Nephron progenitor cell (in vitro differentiated cells): ENCODE results near the gene RPAP3.

Experiments
- DNase-seq: peaks from one replicate; pipeline ENCODE4 v3.0.0; 2021
- H3K27ac Mint-ChIP-seq: 2 replicates; pipeline ENCODE4 v1.8.0; 2021; ENCODE audit warnings: mild to moderate bottlenecking, moderate library complexity, mixed read lengths
- H3K27me3 Mint-ChIP-seq: 2 replicates; pipeline ENCODE4 v1.8.0; 2021; ENCODE audit warnings: mild to moderate bottlenecking, low read depth, mixed read lengths; ENCODE audit not compliant: poor library complexity
- H3K36me3 Mint-ChIP-seq: 2 replicates; pipeline ENCODE4 v1.8.0; 2021; ENCODE audit warnings: low read depth, mixed read lengths
- H3K4me1 Mint-ChIP-seq: 2 replicates; pipeline ENCODE4 v1.8.0; 2021; ENCODE audit warnings: mixed read lengths
- H3K4me3 Mint-ChIP-seq: 2 replicates; pipeline ENCODE4 v1.8.0; 2021; ENCODE audit warnings: mild to moderate bottlenecking, moderate library complexity, mixed read lengths
- H3K9me3 Mint-ChIP-seq: 2 replicates; pipeline ENCODE4 v1.8.0; 2021; ENCODE audit warnings: mild to moderate bottlenecking, moderate library complexity, mixed read lengths
- CTCF ChIP-seq: fragments of 200-600 bp; sonication (generic); IDR thresholded peaks from 2 replicates; pipeline ENCODE4 v1.5.0; 2021; ENCODE audit warnings: antibody characterized with exemption

RPAP3 gene

DNA sequence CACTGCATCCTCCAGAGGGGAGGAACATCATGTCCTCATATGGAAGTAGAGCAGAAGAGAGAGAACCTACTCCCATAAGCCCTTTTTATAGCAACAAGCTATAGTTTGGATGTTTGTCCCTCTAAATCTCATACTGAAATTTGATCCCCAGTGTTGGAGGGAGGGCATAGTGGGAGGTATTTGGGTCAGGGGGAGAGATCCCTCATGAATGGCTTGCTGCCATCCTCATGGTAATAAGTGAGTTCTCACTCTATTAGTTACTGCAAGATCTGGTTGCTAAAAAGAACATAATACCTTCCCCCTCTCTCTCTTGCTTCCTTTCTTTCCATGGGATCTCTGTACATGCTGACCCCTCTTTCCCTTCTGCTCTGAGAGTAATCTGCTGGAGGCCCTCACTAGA lies 93.9 kb downstream of the RPAP3 start:
- DNase-seq = no peak
- TF ChIP-seq CTCF = no peak
- Mint-ChIP-seq H3K9me3 (peaks cover 51% of the 10 kb centered on the region), H3K4me3 (no peak overlapping the region), H3K27ac (no peak overlapping the region), H3K27me3 (no peaks in the 10 kb centered on the region), H3K36me3 (peaks cover 78% of the 10 kb centered on the region), H3K4me1 (no peaks in the 10 kb centered on the region)
